ENCODE results near the gene ZNF268.

Gene ZNF268

DNA sequence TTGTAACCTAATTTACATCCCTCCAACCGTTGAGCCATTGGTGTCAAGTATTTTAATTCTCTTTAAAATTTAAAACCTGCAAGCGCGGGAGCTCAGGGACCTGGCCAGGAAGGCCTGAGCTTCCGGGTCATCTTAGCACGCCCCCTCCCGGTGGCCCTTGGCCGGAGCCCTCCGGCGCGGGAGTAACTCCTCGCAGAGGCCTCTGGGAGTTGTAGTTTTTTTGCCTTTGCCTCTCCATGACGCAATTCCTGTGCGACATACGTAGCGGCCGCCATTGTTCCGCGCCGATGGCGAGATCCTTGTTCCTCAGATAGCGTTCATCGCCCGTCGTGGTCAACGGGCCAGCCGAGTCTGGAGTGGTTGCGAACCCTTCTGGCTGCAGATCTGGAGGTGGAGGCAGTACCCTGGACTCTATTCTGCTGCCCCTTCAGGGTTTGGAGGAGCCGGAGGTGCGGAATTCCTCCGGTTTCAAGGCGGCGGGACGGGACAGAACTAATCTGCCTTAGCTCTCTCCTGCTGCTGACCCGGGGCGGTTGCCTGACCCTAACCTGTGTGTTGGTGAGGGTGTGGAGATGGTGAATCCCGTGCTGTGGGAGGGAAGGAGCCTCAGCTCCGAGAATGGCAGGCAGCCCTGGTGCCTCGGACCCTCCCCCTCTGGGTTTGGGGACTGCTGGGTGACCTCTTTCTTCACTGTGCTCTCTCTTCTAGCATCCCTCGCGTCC is at the start of gene ZNF268:
ZNF268 (plus strand) TSS at position 258 of the 722 bp plus-strand sequence. CDS start 503 bp downstream, outside the sequence.
- peak within 1 kb of the TSS; percentile 100 for H3K4me3 ChIP-seq (ENCODE audit: low read depth, low read length)

DNA sequence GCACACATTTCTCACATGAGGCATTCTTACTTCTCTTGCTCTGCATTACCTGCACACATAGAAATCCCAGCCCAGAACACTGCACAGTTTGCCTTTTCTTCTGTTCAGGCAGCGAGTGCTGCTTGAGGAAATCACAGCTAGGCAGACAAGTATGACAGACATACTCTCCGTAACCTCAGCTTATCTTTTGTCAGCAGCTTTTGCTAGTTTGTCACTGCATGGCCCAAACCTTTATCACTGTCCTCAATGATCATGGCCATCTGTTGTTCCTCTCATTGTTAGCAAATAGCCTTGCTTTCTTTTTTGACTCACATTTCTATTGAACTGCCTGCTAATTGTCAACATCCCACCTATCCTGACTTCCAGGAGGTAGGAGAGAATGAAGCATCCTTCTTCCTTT is 45.5 kb upstream of the ZNF268 start:
- H3K4me3 ChIP-seq (ENCODE audit: low read depth, low read length): no peak overlapping the region

DNA sequence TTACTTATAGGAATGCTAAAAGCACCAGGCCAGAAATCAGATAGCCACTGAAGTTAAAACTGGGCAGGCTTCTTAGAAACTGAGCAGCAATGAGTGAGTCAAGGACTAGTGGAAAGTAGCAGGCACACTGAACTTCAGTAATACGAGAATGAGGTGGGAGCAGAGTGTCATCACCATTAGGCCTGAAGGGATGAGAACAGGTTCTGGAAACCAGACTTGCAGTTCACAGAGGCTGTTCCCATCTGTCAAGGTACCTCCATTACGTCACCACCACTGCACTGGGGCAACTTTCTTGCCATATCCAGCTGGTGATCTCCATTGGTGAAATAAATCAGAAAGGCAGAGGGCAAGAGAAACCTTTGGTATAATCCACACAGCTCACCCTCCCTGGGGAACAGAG is 35.3 kb upstream of the ZNF268 start:
- H3K4me3 ChIP-seq (ENCODE audit: low read depth, low read length): no peak overlapping the region

DNA sequence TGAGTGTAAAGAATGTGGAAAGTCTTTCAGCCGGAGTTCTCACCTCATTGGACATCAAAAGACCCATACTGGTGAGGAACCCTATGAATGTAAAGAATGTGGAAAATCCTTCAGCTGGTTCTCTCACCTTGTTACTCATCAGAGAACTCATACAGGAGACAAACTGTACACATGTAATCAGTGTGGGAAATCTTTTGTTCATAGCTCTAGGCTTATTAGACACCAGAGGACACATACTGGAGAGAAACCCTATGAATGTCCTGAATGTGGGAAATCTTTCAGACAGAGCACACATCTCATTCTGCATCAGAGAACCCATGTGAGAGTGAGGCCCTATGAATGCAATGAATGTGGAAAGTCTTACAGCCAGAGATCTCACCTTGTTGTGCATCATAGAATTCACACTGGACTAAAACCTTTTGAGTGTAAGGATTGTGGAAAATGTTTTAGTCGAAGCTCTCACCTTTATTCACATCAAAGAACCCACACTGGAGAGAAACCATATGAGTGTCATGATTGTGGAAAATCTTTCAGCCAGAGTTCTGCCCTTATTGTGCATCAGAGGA is 25.1 kb upstream of the ZNF268 start:
- H3K4me3 ChIP-seq (ENCODE audit: low read depth, low read length): no peak overlapping the region

DNA sequence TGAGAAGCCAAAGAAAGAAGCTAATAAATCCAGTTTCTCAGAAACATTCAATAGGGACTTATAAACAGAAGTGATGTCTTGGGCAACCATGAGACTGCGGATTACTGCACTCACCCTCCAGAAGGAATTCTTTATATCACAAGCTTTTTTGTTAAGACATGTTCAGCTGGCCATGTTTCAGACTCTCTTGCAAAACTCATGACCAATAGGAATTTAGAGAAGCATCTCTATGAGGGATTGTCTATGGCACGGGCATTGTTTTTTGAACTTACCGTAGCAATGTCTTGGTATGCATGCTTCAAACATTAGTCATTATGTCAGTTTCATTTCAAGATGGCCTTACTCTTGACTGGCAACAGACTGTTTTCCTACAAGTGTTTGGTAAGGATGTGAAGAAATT is 15.5 kb upstream of the ZNF268 start:
- no peak overlapping the region for H3K4me3 ChIP-seq (ENCODE audit: low read depth, low read length)

DNA sequence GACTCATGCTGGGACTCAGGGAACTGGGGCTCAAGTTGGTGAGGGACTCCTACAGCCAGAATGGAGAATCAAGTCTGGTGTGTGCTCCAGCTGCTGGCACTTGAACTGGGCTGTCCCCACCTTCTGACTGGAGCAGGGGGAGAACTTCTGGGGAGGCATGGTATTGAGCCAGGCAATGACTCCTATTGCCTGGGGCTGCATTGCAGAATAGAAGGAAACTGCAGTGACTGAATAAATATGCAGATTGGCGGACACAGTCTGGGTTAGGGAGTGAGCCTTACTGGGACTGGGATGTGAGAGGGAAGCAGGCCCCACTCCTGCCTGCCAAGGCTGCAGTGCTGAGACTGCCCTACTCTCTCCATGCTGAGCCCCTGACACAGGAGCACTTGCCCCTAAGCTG is 8.8 kb upstream of the ZNF268 start:
- no peak overlapping the region for H3K4me3 ChIP-seq (ENCODE audit: low read depth, low read length)

DNA sequence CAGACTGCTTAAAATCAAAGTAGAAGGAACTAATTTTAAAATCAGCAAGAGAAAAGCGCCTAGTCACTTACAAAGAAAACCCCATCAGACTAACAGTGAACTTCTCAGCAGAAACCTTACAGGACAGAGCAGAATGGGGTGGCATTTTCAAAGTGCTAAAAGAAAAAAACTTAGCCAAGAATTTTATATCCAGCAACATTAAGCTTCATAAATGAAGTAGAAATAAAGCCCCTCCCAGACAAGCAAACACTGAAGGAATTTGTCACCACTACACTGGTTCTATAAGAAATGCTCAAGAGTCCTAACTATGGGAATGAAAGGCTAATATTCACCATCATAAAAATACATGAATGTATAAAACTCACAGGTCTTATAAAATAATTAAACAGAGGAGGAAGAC is 6.4 kb upstream of the ZNF268 start:
- no peak overlapping the region for H3K4me3 ChIP-seq (ENCODE audit: low read depth, low read length)

DNA sequence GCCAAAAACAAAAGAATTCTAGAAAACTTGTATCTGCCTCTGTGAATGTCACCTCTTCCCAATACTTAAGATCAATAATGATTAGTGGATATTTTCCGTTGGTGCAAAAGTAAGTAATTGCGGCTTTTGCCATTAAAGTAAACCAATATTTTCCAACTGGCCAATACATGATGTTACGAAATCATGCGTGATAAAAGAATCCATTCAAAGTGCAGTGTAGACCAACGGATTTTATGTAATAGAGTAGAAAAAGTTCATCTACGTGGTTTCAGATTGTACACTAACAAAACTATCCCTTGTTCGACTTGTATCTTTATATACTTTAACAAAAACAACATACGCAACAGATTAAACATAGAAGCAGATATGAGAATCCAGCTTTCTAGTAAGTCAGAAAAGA is 626 bp upstream of the ZNF268 start:
- H3K4me3 ChIP-seq (ENCODE audit: low read depth, low read length): no peak overlapping the region

DNA sequence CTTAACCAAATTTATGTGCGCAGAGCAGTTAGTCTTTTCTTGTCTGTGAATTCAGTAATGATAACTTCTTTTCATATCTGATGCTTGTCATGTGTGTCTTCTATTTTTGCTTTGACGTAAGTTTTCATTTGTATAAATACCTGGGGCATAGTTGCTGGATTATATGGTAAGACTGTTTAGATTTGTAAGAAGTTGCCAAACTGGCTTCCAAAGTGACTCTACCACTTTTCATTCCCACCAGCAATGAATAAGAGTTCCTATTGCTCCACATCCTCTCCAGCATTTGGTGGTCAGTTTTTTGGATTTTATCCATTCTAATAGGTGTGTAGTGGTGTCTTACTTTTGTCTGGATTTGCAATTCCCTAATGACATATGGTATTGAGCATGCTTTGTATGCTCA is 8.9 kb downstream of the ZNF268 start:
- no peak overlapping the region for H3K4me3 ChIP-seq (ENCODE audit: low read depth, low read length)

DNA sequence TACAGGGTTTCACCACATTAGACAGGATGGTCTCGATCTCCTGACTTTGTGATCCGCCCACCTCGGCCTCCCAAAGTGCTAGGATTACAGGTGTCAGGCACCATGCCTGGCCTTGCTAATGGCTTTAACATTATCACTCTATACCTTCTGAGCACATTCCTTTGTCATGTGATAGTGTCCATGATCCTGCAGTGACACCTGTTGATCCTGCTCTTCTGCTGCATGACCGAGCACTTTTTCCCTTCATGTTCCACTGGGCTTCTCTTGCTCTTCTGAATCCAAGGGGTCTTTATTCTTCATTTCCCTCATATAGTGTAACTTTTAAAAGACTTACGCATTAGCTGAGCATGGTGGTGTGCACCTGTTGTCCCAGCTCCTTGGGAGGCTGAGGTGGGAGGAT is 11.6 kb downstream of the ZNF268 start:
- no peak overlapping the region for H3K4me3 ChIP-seq (ENCODE audit: low read depth, low read length)

DNA sequence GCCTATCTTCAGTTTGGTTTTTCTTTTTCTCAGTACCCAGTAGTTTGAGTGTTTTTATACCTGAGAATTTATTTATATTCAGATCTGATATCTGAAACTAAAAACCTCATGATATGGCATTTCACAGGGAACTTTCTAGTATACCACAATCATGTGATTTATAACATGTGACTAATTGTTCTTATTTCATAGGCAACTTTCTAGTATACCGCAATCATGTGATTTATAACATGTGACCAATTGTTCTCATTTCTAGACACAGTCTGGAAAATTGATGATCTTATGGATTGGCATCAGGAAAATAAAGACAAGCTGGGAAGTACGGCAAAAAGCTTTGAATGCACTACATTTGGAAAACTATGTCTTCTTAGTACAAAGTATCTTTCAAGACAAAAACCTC is 20.6 kb downstream of the ZNF268 start:
- H3K4me3 ChIP-seq (ENCODE audit: low read depth, low read length): no peak overlapping the region

DNA sequence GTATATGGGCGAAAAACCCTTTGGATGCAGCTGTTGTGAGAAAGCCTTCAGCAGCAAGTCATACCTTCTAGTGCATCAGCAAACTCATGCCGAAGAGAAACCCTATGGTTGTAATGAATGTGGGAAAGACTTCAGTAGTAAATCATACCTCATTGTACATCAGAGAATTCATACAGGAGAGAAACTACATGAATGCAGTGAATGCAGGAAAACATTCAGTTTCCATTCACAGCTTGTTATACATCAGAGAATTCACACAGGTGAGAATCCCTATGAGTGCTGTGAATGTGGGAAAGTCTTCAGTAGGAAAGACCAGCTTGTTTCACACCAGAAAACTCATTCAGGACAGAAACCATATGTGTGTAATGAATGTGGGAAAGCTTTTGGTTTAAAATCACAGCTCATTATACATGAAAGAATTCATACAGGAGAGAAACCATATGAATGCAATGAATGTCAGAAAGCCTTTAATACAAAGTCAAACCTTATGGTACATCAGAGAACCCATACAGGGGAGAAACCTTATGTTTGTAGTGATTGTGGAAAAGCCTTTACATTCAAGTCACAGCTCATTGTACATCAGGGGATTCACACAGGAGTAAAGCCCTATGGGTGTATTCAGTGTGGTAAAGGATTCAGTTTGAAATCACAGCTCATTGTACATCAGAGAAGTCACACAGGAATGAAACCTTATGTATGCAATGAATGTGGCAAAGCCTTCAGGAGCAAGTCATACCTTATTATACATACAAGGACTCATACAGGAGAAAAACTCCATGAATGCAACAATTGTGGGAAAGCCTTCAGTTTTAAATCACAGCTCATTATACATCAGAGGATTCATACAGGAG is 21.4 kb downstream of the ZNF268 start:
- H3K4me3 ChIP-seq (ENCODE audit: low read depth, low read length): no peak overlapping the region

DNA sequence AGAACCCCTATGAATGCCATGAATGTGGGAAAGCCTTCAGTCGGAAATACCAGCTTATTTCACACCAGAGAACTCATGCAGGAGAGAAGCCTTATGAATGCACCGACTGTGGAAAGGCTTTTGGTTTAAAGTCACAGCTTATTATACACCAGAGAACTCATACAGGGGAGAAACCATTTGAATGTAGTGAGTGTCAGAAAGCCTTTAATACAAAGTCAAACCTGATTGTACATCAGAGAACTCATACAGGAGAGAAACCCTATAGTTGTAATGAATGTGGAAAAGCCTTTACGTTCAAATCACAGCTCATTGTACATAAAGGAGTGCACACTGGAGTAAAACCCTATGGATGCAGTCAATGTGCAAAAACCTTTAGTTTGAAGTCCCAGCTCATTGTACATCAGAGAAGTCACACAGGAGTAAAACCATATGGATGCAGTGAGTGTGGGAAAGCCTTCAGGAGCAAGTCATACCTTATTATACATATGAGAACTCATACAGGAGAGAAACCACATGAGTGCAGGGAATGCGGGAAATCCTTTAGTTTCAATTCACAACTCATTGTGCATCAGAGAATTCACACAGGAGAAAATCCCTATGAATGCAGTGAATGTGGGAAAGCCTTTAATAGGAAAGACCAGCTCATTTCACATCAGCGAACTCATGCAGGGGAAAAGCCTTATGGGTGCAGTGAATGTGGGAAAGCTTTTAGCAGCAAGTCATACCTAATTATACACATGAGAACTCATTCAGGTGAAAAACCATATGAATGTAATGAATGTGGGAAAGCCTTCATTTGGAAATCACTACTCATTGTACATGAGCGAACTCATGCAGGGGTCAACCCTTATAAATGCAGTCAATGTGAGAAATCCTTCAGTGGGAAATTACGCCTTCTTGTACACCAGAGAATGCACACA is 22.3 kb downstream of the ZNF268 start:
- H3K4me3 ChIP-seq (ENCODE audit: low read depth, low read length): no peak overlapping the region

DNA sequence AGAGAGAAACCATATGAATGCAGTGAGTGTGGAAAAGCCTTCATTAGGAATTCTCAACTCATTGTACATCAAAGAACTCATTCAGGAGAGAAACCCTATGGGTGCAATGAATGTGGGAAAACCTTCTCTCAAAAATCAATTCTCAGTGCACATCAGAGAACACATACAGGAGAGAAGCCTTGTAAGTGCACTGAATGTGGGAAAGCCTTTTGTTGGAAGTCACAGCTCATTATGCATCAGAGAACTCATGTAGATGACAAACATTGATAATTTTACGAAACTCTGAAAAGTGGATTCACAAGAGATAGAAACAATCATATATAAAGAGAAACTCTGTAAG is 22.9 kb downstream of the ZNF268 start:
- no peak overlapping the region for H3K4me3 ChIP-seq (ENCODE audit: low read depth, low read length)

DNA sequence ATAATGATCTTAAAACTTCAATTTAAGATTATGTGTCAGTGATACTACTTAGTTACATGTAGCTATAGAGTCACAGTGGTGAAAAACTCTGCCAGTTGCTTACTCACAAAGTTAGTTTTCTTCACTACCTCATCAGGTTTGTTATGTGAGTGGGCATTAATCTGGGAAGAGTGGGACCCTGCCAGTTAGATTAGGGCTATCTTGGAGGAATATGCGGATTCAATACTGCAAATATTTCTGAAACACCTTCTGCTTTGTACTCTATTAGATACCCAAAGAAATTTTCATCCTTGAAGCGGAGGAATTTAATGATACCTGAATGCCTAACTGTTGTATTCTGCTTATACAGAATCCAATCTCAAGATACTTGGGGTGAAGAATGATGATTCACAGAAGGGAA is 25.1 kb downstream of the ZNF268 start:
- H3K4me3 ChIP-seq (ENCODE audit: low read depth, low read length): no peak overlapping the region

DNA sequence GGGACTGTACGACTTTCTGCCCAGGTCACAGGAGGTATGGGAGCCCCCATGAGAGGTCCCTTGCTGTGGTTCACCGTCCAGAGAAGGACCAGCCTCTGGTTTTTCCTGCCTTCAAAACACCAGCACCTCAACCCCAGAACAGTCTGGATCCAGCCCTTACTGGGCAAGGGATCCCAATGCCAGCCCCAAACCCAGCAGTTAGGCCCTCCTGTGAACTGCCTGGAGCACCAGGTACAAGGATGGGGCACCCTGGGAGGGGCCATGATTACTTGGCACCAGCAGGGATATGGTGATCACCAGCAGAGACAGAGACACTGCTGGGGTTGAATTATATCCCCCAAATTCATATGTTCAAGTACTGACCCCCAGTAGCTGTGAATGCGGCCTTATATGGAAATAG is 34.4 kb downstream of the ZNF268 start:
- no peak overlapping the region for H3K4me3 ChIP-seq (ENCODE audit: low read depth, low read length)

DNA sequence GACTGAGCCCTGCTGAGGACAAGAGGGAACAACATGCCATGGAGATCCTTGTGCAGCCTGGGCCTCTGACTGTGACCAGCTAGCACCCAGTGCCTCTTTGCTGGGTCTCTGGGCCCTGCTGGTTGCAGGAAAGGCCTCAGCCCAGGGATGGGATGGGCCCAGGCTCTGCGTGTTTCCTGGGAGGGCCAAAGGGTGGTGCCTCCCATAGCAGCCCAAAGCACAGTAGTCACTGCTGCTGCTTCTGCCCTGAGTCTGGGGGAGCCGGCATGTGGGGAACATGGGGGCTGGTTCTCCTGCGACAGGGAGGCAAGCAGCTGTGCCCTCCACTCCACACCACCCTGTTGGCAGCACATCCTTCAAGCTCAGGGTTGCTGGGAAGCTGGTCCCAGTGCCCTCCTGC is 35.9 kb downstream of the ZNF268 start:
- no peak overlapping the region for H3K4me3 ChIP-seq (ENCODE audit: low read depth, low read length)

DNA sequence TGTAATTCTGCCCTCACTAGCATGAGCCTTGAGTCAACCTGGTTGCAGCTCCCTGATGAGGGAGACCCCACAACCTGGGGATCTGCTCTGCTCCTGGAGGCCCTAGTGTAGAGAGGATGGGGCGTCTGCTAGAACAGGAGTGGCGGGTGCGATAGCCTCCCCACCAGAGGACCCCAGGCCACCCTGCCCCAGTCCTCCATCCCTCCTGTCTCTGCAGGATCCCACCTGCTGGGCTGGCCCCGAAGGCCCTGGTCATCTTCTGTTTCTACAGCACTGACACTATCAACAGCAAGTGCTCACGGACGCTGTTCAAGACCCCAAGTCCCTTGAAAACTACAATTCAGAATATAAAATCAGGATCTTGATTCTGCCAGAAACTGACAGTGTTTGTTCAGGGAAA is 39.2 kb downstream of the ZNF268 start:
- H3K4me3 ChIP-seq (ENCODE audit: low read depth, low read length): no peak overlapping the region

DNA sequence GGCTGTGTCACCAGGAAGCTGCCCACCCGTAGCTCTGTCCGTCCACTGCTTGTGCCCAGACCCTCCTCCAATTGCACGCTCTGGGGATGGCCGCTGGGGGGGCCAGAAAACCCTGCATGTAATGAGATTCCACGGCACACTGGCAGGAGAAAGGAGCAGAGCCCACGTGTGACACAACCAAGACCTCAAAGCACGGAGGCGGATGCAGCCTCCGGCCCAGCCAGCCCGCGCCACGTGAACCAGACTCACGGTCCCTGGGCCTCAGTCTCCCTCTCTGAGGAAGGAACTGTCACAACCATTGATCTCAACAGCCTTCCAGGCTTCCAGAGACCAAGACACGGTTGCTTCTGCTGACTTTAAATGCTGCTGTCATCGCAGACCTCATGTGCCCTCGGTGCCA is 39.9 kb downstream of the ZNF268 start:
- no peak overlapping the region for H3K4me3 ChIP-seq (ENCODE audit: low read depth, low read length)

DNA sequence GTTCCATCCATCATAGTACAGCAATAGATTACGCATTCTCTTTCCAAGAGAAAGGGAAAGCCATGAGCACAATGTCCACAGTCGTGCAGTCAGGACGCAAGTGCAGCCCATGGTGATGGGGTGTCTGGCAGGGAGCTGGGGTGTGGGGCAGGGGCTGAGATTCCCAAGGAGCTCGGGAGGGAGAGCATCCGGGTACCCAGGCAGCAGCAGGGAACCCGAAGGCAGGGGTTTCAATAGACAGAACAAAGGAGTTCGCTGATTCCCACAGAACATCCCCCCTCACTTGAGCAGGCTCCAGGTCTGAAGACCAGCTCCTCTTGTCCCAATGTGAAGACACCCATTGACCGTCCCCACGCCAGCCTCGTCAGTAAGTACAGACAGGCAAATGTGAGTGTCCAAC is 40.9 kb downstream of the ZNF268 start:
- no peak overlapping the region for H3K4me3 ChIP-seq (ENCODE audit: low read depth, low read length)

DNA sequence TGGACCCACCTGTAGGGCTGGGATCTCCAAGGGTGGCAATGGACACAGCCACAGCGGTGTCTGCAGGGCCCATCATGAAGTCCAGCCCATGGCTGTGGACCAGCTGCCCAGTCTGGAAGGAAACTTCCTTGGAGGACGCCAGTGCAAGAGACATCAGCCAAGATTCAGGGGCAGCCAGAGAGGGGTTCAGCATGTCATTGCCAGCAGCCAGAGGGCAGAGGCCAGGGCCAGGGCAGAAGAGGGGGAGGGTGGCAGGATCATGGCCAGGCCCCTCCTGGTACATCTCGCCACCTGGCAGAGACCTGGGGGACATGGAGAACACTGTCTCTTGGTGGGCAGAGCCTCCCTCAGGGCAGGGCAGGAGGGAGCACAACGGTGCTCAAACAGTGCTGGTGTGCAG is 44.2 kb downstream of the ZNF268 start:
- no peak overlapping the region for H3K4me3 ChIP-seq (ENCODE audit: low read depth, low read length)

Data from iPS-11a (cell line).